KOPT-K1 (cell line): Measurements from ENCODE around the gene COL4A3.

Source experiments
- H3K27ac ChIP-seq: fragments of 200-600 bp; sonication (generic); 2 replicates; pipeline ENCODE4 v1.5.1; 2016; ENCODE audit warnings: antibody characterized with exemption, mild to moderate bottlenecking, low read depth, low read length; ENCODE audit not compliant: poor library complexity, severe bottlenecking
- H3K36me3 ChIP-seq: fragments of 200-600 bp; sonication (generic); 2 replicates; pipeline ENCODE4 v1.5.1; 2017; ENCODE audit warnings: antibody characterized with exemption, mild to moderate bottlenecking, low read length, moderate library complexity; ENCODE audit not compliant: insufficient read depth
- H3K9me3 ChIP-seq: fragments of 200-600 bp; sonication (generic); 2 replicates; pipeline ENCODE4 v1.5.1; 2017; ENCODE audit warnings: antibody characterized with exemption, low read length, mild to moderate bottlenecking; ENCODE audit not compliant: insufficient read depth, poor library complexity, severe bottlenecking

COL4A3 gene

DNA sequence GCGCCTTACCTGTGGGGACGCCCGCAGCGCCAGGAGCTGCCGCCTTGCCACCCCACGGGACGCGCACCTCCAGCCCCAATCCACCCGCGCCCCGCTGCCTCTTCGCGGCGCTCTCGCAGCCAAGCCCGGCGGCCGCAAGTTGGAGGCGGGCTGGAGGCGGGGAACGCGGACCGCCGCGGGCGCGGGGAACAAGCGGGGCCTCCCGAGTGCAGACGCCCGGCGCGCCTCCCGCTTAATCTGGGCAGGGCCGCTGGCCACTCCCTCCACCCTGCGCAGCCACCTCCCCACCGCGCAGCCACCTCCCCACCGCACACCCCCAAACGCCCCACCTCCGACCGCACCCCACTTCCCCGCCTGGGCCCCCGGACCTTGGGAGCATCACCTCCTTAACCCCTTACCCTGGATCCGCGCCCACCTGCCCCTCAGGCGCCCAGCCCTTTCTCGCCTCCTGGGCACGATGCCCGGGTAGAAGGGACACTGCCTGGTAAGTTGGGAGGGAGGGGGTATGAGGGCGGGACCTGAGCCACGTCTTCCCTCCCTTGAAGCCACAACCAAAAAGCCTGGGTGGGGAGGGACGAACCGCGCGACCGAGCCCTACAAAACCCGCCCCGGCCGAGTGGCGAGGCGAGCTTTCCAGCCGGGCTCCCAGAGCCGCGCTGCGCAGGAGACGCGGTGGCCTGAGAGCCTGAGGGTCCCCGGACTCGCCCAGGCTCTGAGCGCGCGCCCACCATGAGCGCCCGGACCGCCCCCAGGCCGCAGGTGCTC is at the start of gene COL4A3, which contains the start of gene COL4A4:
COL4A3 (plus strand) TSS at position 627 of the 765 bp plus-strand sequence; CDS start at position 730, 103 bp downstream.
COL4A4 (minus strand) TSS at position 208 of the 765 bp plus-strand sequence. CDS start 16,722 bp downstream, outside the sequence.
- Histone ChIP-seq H3K9me3 (peaks cover 11% of the 10 kb centered on the region), H3K36me3 (no peaks in the 10 kb centered on the region), H3K27ac (no peak within 1 kb of the TSS)

DNA sequence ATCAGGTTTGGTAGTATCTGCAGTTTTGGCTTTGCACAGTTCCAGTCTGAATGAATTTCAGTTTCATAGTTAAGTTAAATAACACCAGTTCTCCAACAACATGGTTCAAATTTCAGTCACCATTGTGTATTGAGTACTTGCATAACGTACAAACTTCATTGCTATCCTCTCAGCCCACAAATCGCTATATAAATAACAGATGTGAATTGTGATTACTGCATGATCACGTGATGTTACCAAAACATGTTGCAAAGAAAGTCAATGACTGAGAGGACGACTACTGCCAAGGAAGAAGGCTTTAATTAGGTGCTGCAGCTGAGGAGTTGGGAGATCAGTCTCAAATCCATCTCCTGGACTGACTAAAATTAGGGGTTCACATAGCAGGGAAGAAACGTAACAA is 48.7 kb upstream of the COL4A3 start:
- no peaks in the 10 kb centered on the region for H3K9me3 ChIP-seq
- H3K27ac ChIP-seq = no peak overlapping the region
- no peaks in the 10 kb centered on the region for H3K36me3 ChIP-seq

- Histone ChIP-seq H3K27ac (no peak overlapping the region), H3K36me3 (no peaks in the 10 kb centered on the region), H3K9me3 (no peaks in the 10 kb centered on the region)
Measured at GRCh38 chr2:227117027-227117426, 47.4 kb upstream of the COL4A3 start.

DNA sequence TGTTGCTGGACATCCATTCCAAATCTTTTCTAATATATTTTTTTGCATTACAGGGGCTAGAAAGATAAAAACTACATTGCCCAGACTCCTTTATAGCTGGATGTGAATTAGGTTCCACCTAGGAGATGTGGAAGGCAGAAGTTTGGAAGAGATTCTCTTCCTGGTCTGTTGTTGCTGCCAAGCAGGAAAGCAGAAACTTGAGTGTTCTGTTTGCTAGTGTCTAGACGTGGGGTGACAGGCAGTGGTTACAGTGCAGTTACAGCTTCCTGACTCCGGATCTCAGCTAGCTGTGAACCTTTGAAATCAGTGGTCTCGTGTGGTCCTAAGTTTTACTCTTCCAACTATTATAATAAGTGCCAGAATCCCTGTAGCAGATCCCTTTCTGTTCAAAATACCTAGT is 46.6 kb upstream of the COL4A3 start:
- no peak overlapping the region for H3K27ac ChIP-seq
- no peaks in the 10 kb centered on the region for H3K9me3 ChIP-seq

DNA sequence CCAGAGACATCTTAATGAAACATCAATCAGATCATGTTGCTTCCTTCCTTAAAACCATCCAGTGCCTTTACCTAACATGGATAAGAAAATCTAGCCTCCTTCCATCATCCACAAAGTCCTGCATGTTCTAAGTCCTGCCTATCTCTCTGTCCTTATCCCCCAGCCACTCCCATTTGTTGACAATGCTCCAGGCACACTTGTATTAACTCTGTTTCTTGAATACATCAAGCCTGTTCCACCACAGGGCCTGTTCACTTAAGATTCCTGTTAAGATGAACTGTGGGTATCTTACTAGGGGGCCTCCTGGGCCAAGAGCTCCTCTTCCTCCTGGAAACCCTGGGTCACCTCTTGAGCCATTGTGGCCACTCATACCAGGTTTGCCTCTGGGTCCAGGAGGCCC is 46.1 kb upstream of the COL4A3 start:
- Histone ChIP-seq H3K27ac (no peak overlapping the region), H3K9me3 (no peaks in the 10 kb centered on the region), H3K36me3 (no peaks in the 10 kb centered on the region)

More for the DNA sequence above, 46.6 kb upstream of the COL4A3 start:
- no peaks in the 10 kb centered on the region for H3K36me3 ChIP-seq

GRCh38 chr2:227123697-227124096 is 40.7 kb upstream of the COL4A3 start:
- H3K36me3 ChIP-seq = no peaks in the 10 kb centered on the region
- no peaks in the 10 kb centered on the region for H3K9me3 ChIP-seq
- H3K27ac ChIP-seq = no peak overlapping the region

DNA sequence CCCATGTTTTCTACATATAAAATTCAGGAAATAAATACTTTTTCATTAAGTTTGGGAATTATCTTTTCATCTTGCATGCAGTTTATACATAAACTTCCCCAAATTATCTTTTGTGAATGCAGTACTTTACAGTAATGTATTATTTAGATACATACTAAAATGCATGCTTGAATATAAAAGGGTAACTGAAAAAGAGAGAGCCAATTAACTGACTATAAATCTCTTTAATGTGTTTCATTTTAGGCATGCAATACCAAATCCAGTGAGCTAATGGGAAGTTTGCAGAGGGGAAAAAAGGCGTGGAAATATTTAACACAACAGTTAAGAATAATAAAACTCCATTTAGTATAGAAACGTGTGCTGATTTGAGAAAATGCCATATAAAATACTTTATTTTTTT is 39.6 kb upstream of the COL4A3 start:
- Histone ChIP-seq H3K36me3 (no peaks in the 10 kb centered on the region), H3K9me3 (no peaks in the 10 kb centered on the region), H3K27ac (no peak overlapping the region)

DNA sequence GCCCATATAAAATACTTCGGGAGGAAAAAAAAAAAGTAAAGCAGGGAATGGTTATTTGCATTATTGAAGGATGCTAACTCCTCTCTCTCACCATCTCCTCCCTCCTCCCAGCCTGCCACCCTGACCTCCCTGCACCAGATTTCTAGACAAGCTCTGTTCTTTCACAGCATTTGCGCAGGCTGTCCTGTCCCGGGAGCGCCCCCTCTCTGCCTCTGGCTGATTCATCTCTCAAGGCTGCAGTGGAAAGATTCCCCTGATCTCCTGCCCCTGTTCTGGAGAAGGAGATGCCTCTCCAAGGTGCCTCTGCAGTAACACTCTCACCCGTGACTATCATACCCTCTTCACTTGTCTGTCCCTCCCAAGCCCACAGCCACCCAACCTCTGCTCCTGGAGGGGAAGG is 38.9 kb upstream of the COL4A3 start:
- Histone ChIP-seq H3K36me3 (no peaks in the 10 kb centered on the region), H3K27ac (no peak overlapping the region), H3K9me3 (no peaks in the 10 kb centered on the region)

- H3K27ac ChIP-seq = no peak overlapping the region
- no peaks in the 10 kb centered on the region for H3K36me3 ChIP-seq
- H3K9me3 ChIP-seq = no peaks in the 10 kb centered on the region
Measured at GRCh38 chr2:227127201-227127600, 37.2 kb upstream of the COL4A3 start.

DNA sequence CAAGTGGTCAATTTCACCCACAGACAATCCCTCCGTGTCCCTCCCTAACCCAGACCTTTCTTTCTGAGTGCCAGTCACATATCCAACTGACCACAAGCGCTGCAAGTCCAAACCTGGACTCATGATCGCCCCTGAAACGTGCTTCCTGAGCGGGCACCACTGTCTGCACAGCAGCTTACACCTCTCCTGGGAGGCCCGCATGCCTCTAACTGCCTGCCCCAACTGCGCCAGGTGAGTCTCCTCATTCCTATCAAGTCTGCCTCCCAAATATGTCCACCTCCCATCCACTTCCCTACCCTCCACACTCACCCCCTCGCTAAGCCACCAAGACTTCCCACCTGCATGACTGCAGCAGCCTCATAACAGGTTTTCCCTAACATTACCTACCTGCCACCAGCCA is 33.8 kb upstream of the COL4A3 start:
- H3K27ac ChIP-seq = no peak overlapping the region
- no peaks in the 10 kb centered on the region for H3K9me3 ChIP-seq
- H3K36me3 ChIP-seq = no peaks in the 10 kb centered on the region

- Histone ChIP-seq H3K36me3 (no peaks in the 10 kb centered on the region), H3K27ac (no peak overlapping the region), H3K9me3 (no peaks in the 10 kb centered on the region)
Measured at GRCh38 chr2:227132986-227133385, 31.4 kb upstream of the COL4A3 start.

DNA sequence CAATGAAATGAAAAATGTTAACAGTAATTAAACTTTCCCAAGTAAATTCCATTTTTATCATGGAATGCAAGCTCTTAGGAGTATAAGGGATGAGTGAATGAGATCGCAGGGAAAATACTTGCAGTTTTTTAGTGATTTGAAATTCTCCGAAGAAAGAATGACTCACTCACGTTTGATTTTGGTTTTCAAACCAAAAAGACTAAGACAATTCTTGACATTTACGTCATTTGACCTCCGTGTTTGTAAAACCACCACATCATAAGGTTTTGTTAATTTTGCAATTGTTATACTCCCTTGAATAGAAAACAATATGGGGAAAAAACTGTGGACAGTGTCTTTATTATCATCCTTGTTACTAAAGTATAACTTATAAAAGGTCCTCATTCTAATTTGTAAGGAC is 29.8 kb upstream of the COL4A3 start:
- Histone ChIP-seq H3K27ac (no peak overlapping the region), H3K36me3 (no peaks in the 10 kb centered on the region), H3K9me3 (no peaks in the 10 kb centered on the region)

DNA sequence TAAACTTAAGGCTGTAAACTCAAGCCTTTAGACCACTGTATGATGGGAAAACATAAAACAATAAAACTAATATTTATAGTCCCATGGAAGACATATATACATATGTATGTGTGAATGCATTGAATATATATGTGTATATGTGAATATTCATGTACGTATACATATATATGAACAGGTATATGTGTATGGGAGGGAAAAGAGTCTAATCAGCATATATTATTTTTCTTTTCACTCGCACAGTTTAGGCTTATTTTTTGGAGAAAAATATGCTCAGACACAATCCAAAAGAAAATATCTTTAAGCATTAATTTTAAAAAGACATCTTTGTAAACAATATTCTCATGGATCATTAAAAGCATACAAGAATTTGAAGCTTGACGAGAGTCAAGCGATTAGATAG is 23.1 kb upstream of the COL4A3 start:
- peaks cover 2% of the 10 kb centered on the region for H3K9me3 ChIP-seq
- no peaks in the 10 kb centered on the region for H3K36me3 ChIP-seq
- H3K27ac ChIP-seq = no peak overlapping the region

DNA sequence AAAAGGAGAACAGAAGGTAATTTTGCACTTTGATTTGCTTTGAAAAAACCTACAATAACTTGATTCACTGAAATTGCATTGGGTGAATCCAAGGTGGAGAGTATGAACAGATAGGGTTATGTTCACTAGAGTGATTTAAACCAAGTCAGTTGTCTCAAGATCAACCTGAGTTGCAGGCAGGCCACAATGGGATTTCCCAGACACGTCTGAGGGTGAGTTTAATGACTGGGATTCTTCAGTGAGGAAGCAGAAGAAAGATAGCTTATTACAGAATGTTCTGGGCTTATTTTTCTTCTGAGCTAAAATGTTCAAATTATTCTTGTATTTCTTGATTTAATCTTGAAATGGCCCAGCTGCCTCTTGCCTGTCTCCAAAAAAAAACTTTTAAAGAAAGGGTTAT is 20.5 kb upstream of the COL4A3 start:
- peaks cover 9% of the 10 kb centered on the region for H3K9me3 ChIP-seq

DNA sequence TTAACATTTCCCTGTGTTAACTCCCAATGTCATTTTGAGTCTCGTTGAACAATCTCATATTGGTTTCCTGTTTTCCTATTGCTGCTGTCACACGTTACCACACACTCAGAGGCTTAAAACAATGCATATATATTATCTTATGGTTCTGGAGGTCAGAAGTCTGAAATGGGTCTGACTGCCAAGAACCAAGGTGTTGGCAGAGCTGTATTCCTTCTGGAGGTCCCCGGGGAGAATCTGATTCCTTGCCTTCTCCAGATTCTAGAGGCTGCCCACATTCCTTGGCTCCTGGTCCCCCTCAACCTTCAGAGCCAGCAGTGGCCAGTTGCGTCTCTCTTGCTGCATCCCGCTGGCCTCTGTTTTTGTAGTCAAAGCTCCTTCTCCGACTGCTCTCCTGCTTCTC is 18.0 kb upstream of the COL4A3 start:
- no peak overlapping the region for H3K27ac ChIP-seq
- H3K9me3 ChIP-seq = peaks cover 9% of the 10 kb centered on the region
- no peaks in the 10 kb centered on the region for H3K36me3 ChIP-seq

More for the DNA sequence above, 20.5 kb upstream of the COL4A3 start:
- Histone ChIP-seq H3K27ac (no peak overlapping the region), H3K36me3 (no peaks in the 10 kb centered on the region)

- no peaks in the 10 kb centered on the region for H3K36me3 ChIP-seq
- H3K9me3 ChIP-seq = peaks cover 9% of the 10 kb centered on the region
- H3K27ac ChIP-seq = no peak overlapping the region
Measured at GRCh38 chr2:227147023-227147422, 17.4 kb upstream of the COL4A3 start.
